IPS-20b (cell line): ENCODE results near the gene GOLGA7B.

Source experiments
- H3K27ac ChIP-seq: one replicate; pipeline ENCODE4 v1.5.1; 2013; ENCODE audit warnings: low read length
- H3K27me3 ChIP-seq: 2 replicates; pipeline ENCODE4 v1.6.1; 2013; ENCODE audit warnings: mild to moderate bottlenecking, low read length, inconsistent platforms; ENCODE audit not compliant: insufficient read depth
- H3K36me3 ChIP-seq: 2 replicates; pipeline ENCODE4 v1.6.1; 2013; ENCODE audit warnings: low read depth, mild to moderate bottlenecking, inconsistent platforms, low read length, moderate library complexity; ENCODE audit not compliant: insufficient read depth
- H3K4me1 ChIP-seq: 2 replicates; pipeline ENCODE4 v1.6.1; 2013; ENCODE audit warnings: mild to moderate bottlenecking, control low read depth, inconsistent platforms, low read length, moderate library complexity; ENCODE audit not compliant: insufficient read depth
- H3K4me3 ChIP-seq: 2 replicates; pipeline ENCODE4 v1.5.1; 2013; ENCODE audit warnings: mild to moderate bottlenecking, low read length, inconsistent platforms
- H3K9ac ChIP-seq: 2 replicates; pipeline ENCODE4 v1.6.1; 2013; ENCODE audit warnings: low read depth, mild to moderate bottlenecking, inconsistent platforms, low read length, moderate library complexity
- H3K9me3 ChIP-seq: 2 replicates; pipeline ENCODE4 v1.6.1; 2013; ENCODE audit warnings: mild to moderate bottlenecking, low read depth, low read length, inconsistent platforms; ENCODE audit not compliant: insufficient read depth

The GOLGA7B gene

DNA sequence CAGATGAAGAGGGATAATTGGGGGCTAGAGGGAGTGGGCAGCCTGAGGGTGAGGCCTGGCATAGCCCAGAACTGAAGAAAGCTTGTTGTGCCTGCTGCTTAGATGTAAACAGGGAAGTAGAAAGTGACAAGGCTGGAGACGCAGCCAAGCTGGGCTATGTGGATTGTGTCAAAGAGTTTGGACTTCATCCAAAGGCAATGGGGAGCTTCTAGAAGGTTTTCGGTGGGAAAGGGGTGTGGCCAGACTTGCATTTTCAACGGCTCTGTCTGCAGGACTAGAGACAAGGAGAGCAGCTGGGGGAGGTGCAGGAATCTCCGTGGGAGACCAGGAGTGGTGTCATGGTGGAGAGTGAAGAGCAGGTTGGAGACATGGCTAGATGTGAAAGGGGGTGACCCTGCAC lies 48.8 kb downstream of the GOLGA7B start:
- Histone ChIP-seq H3K27me3 (no peaks in the 10 kb centered on the region), H3K36me3 (no peaks in the 10 kb centered on the region), H3K4me3 (no peak overlapping the region), H3K9me3 (no peaks in the 10 kb centered on the region), H3K4me1 (peaks cover 5% of the 10 kb centered on the region; the same call in 1 of the 2 replicates), H3K27ac (no peak overlapping the region), H3K9ac (no peak overlapping the region)

GRCh38 chr10:97901381-97901780 lies 51.7 kb downstream of the GOLGA7B start:
- Histone ChIP-seq H3K27me3 (no peaks in the 10 kb centered on the region; the same call in 1 of the 2 replicates), H3K9ac (no peak overlapping the region), H3K4me1 (peaks cover 7% of the 10 kb centered on the region; the same call in 1 of the 2 replicates), H3K9me3 (no peaks in the 10 kb centered on the region), H3K4me3 (no peak overlapping the region), H3K36me3 (no peaks in the 10 kb centered on the region), H3K27ac (no peak overlapping the region)

DNA sequence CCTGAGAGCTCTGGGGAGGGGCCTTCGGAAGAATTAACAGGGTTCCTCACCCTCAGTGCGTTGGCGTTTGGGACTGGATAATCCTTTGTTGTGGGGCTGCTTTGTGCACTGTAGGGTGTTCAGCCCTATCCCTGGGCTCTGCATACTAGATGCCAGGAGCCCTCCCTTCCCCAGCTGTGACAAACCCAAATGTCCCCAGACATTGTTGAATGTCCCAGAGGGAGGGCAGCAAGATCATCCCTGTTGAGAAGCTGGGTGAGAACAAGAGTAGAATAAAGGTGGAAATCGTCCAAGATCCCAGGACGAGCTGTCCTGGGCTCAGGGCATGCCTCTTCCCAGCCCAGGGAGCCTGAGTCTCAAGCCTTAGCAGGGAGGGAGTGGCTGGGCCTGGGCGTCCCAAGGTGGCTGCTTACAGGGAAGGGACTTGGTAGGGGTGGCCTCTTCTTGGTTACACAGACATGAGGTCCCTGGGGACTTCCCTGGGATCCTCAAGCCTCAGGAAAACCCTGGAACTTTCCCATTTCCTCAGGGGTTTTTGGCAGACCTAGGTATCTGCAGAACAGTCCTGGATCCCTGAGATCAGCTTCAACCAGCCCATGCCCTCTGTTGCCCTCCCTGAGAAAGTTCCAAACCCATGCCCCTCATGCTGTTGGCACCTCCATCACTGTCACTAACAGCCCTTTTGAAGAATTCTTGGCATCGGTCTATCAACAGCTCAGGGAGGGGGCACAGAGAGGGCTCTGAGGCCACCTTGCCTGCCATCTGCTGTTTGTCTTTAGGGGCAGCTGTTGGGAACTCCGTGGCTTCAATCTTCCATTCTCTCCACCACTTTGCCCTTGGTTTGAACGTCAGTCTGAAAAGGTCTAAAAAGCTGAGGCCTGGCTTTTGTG lies 53.7 kb downstream of the GOLGA7B start:
- Histone ChIP-seq H3K27ac (no peak overlapping the region), H3K4me1 (peaks cover 5% of the 10 kb centered on the region; the same call in 1 of the 2 replicates), H3K4me3 (no peak overlapping the region), H3K9me3 (no peaks in the 10 kb centered on the region), H3K36me3 (no peaks in the 10 kb centered on the region), H3K9ac (no peak overlapping the region), H3K27me3 (no peaks in the 10 kb centered on the region; the same call in 1 of the 2 replicates)

GRCh38 chr10:97904018-97904381 lies 54.4 kb downstream of the GOLGA7B start:
- H3K9me3 ChIP-seq = no peaks in the 10 kb centered on the region
- H3K27ac ChIP-seq = no peak overlapping the region
- no peak overlapping the region for H3K4me3 ChIP-seq
- H3K36me3 ChIP-seq = no peaks in the 10 kb centered on the region
- no peak overlapping the region for H3K9ac ChIP-seq
- 0 out of 2 replicates have a peak, but pooled peaks cover 2% of the 10 kb centered on the region for H3K4me1 ChIP-seq
- no peaks in the 10 kb centered on the region; the same call in 1 of the 2 replicates for H3K27me3 ChIP-seq

- Histone ChIP-seq H3K4me3 (no peak overlapping the region), H3K27me3 (no peaks in the 10 kb centered on the region; the same call in 1 of the 2 replicates), H3K27ac (no peak overlapping the region), H3K9ac (no peak overlapping the region), H3K36me3 (no peaks in the 10 kb centered on the region), H3K4me1 (0 out of 2 replicates have a peak, but pooled peaks cover 2% of the 10 kb centered on the region), H3K9me3 (no peaks in the 10 kb centered on the region)
These were observed 54.9 kb downstream of the GOLGA7B start for GRCh38 chr10:97904576-97904975.

GRCh38 chr10:97905276-97905675 lies 55.6 kb downstream of the GOLGA7B start:
- Histone ChIP-seq H3K27me3 (no peaks in the 10 kb centered on the region; the same call in 1 of the 2 replicates), H3K9me3 (no peaks in the 10 kb centered on the region), H3K27ac (no peak overlapping the region)

GRCh38 chr10:97907211-97907610 lies 57.6 kb downstream of the GOLGA7B start:
- Histone ChIP-seq H3K27me3 (no peaks in the 10 kb centered on the region; the same call in 1 of the 2 replicates), H3K27ac (no peak overlapping the region), H3K4me1 (0 out of 2 replicates have a peak, but pooled peaks cover 2% of the 10 kb centered on the region), H3K9me3 (no peaks in the 10 kb centered on the region), H3K9ac (no peak overlapping the region), H3K4me3 (no peak overlapping the region), H3K36me3 (no peaks in the 10 kb centered on the region)

More at GRCh38 chr10:97905276-97905675, 55.6 kb downstream of the GOLGA7B start:
- 0 out of 2 replicates have a peak, but pooled peaks cover 2% of the 10 kb centered on the region for H3K4me1 ChIP-seq
- no peak overlapping the region for H3K9ac ChIP-seq
- H3K4me3 ChIP-seq = no peak overlapping the region
- H3K36me3 ChIP-seq = no peaks in the 10 kb centered on the region

DNA sequence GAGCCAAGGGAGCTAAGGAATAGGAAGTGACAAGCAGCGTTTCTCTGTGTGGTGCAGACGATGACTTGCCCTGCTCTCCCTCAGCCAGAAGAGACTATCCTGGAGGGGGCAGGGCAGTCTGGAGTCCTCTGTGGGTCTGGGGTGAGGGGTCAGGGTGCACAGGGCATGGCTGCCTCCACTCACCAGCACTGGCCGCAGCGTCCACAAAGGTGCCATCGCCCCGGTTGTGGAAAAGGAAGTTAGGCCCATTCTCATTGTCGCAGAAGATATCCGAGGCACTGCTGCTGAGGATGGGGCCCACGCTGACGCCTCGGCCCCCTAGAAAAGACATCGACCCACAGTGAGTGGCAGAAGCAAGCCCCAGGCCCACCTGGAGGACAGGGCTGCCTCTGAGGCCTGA lies 58.2 kb downstream of the GOLGA7B start:
- Histone ChIP-seq H3K9me3 (no peaks in the 10 kb centered on the region), H3K27me3 (no peaks in the 10 kb centered on the region; the same call in 1 of the 2 replicates), H3K36me3 (no peaks in the 10 kb centered on the region), H3K9ac (no peak overlapping the region), H3K4me1 (0 out of 2 replicates have a peak, but pooled peaks cover 2% of the 10 kb centered on the region), H3K4me3 (no peak overlapping the region), H3K27ac (no peak overlapping the region)

DNA sequence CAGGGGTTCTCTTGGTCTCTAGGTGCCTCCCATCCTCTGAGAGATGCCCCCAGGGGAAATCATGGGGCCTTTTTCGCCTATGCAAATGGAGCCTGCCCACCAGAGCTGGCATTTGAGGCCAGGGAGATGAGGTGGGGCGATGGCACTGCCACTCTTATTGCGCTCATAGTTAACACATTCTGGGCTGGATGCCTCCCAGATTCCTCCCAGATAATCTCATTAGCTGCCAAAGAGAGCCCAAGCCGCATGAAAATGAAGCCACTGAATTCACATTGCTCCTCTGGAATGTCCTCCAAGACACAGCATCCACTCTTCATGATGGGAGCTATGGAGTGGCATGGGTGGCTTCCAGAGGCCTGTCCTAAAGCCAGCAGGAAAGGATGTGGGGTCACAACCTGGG lies 61.0 kb downstream of the GOLGA7B start:
- Histone ChIP-seq H3K27ac (no peak overlapping the region), H3K4me3 (no peak overlapping the region), H3K27me3 (peaks cover 12% of the 10 kb centered on the region)

DNA sequence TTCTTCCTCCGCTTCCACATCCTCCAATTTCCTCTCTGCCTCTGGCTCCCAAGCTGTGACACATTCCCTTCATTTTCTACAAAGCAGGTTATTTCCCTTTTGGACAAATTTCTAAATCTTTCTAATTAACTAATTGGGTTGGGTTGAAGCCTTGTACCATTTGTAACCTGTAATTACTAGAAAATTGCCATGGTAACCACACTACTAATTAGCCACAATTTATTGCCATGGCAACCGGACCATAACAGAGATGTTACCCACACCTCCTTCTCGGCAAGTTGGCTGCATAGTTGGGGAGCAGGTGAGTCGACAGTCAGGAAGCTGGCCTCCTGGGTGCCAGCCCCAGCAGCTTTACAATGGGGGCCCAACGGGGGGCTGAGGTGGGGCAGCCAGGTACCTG lies 61.6 kb downstream of the GOLGA7B start:
- peaks cover 18% of the 10 kb centered on the region for H3K27me3 ChIP-seq
- H3K9ac ChIP-seq = no peak overlapping the region
- no peaks in the 10 kb centered on the region for H3K9me3 ChIP-seq
- H3K27ac ChIP-seq = no peak overlapping the region
- no peaks in the 10 kb centered on the region for H3K36me3 ChIP-seq
- H3K4me3 ChIP-seq = no peak overlapping the region
- H3K4me1 ChIP-seq = no peaks in the 10 kb centered on the region

More for the DNA sequence above, 61.0 kb downstream of the GOLGA7B start:
- Histone ChIP-seq H3K4me1 (no peaks in the 10 kb centered on the region), H3K9me3 (no peaks in the 10 kb centered on the region), H3K36me3 (no peaks in the 10 kb centered on the region), H3K9ac (no peak overlapping the region)

DNA sequence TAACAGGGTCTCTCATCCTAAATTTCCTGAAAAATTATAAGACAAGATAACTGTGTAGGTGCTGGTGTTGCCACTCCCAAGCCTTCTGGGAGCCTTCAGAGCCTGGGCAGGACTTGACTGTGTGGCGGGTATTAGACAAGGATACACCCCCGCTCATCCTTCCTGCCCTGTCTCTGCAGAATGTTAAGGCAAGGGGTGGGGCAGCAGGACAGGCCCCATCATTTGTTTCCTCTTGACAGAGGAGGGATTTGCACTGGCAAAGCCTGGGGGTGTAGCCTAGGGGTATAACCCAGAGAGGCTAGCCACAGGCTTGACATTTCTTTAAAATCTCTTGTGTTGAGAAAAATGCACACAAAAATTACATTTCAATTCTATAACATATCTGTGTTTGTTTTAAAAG lies 63.5 kb downstream of the GOLGA7B start:
- no peaks in the 10 kb centered on the region for H3K9me3 ChIP-seq
- H3K27ac ChIP-seq = no peak overlapping the region
- H3K4me1 ChIP-seq = no peaks in the 10 kb centered on the region
- no peak overlapping the region for H3K4me3 ChIP-seq
- no peak overlapping the region for H3K9ac ChIP-seq
- H3K27me3 ChIP-seq = peaks cover 27% of the 10 kb centered on the region
- no peaks in the 10 kb centered on the region for H3K36me3 ChIP-seq

- Histone ChIP-seq H3K4me1 (no peaks in the 10 kb centered on the region), H3K4me3 (no peak overlapping the region), H3K9ac (no peak overlapping the region), H3K27ac (no peak overlapping the region), H3K36me3 (no peaks in the 10 kb centered on the region), H3K27me3 (peaks cover 27% of the 10 kb centered on the region), H3K9me3 (no peaks in the 10 kb centered on the region)
These were observed 64.0 kb downstream of the GOLGA7B start for GRCh38 chr10:97913614-97914013.
